ENCODE data around the gene MAPK4.

The MAPK4 gene

DNA sequence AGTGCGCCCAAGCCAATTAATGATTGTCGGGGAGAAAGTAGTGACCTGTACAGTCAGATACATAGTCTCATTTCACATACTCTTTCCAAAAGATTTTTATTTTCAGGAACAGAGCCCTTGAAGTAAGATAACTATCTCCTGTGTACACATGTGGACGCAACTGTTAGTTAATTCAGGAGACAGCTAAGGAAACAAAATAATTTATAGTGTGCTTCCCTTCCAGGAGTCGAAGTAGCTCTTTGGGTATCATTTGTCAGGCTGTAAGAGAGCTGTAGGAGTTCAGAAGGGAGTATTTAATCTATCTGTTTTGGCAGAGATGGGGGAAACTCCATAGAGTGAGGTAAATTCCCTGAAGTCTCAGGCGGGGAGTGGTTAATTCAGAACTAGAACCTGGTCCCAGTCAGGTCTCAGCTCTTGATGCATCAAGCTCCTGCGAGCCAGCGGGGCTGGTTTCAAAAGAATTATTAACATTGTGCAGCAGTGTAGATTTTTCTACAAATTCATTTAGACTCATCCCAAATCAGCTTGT, 63.0 kb downstream of the MAPK4 start:
- no peak for DNase-seq (ENCODE audit: low read depth in 1 of 2, low spot score in 1 of 2)

DNA sequence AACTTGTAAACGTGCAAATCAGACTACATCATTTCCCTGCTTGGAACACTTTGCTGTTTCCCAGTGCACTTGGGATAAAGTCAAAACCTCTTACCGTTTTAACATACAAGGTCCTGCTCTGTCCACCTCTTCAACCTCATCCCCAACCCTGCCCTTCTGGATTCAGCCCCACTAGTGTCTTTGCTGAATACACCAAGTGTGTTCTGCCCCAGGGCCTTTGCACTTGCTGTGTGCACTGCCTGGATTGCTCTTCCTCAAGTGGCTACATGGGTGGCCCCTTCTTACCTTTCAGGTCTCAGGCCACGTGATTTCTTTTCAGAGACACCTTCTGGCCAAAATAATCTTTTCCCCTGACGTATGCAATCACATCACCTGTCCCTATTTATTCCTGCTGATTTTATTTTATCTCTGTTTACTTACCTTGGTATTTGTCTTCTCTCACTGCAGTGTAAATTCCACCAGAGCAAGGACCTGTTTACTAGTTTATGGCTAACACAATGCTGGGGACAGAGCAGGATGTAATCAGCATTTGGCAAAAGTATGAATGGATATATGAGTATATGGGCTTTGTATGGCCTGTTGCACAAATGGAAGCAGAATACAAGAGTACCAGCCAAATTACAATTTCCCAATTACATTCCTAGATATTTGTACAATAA, 63.9 kb downstream of the MAPK4 start:
- no peak for DNase-seq (ENCODE audit: low read depth in 1 of 2, low spot score in 1 of 2)

GRCh38 chr18:50624981-50625380, 65.1 kb downstream of the MAPK4 start:
- DNase-seq (ENCODE audit: low read depth in 1 of 2, low spot score in 1 of 2), result no peak

- DNase-seq (ENCODE audit: low read depth in 1 of 2, low spot score in 1 of 2), result no peak
Observed at GRCh38 chr18:50626317-50626716, 66.4 kb downstream of the MAPK4 start.

DNA sequence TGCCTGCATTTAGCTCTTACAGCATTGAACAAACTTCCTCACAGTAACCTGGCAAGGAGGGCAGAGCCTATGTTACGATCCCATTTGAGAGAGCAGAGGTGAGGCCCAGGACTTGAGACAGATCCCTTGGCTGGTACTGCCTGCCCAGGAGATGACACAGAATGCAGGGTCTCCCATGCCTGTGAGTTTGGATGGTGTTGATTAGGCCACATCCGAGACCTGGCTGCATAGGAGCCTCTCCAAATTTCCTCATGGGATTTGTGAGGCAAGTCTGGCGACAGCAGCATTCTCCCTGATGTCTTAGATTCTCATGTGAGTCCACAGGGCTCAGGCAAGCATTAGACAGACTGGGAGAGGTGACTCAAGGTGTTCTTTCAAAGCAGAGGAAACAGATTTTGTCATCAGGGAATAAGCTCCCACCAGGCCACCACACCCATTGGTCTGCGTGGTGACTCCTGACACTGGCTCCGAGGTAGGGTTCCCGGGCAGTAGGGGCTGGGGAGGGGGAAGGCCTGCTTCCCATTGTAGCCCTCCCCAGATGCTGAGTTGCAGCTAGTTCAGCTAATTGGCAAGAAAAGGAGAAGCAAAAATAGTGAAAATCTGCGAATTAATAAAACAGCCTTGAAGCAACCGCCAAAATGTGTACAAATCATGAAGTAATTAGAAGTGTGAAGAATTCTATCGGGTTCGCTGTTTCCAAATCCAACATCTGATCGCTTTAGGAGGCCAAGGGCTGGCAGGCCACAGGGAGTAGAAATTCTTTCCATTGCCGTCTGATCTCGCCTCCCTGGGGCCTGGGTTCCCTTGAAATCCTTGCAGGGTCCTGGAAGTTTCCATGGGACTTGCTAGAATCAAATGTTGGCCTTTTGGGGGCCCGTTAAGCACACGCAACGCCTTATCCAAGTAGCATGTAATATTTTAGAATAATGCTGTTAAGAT, 68.0 kb downstream of the MAPK4 start:
- no peak for DNase-seq (ENCODE audit: low read depth in 1 of 2, low spot score in 1 of 2)

DNA sequence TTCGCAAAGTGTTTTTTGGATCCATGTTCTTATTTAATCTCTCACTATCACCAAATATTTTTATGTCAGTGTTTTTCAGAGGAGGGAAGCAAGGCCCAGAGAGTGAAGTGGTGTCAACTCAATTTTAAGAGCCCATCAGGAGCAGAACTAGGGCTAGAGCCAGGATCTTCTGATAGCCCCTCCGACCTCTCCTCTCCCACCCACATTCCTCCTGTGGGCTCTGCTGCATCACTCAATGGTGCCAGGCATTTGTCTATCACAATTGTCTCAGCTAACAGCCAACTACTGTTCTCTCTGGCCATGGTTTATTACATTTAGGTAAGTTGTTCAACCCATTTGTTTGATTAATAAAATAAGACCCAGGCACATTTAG, 68.6 kb downstream of the MAPK4 start:
- DNase-seq (ENCODE audit: low read depth in 1 of 2, low spot score in 1 of 2), result no peak

- DNase-seq (ENCODE audit: low read depth in 1 of 2, low spot score in 1 of 2), result no peak
Observed at GRCh38 chr18:50629148-50629631, 69.3 kb downstream of the MAPK4 start.

- DNase-seq (ENCODE audit: low read depth in 1 of 2, low spot score in 1 of 2), result no peak
Observed at GRCh38 chr18:50630895-50631294, 71.0 kb downstream of the MAPK4 start.

DNA sequence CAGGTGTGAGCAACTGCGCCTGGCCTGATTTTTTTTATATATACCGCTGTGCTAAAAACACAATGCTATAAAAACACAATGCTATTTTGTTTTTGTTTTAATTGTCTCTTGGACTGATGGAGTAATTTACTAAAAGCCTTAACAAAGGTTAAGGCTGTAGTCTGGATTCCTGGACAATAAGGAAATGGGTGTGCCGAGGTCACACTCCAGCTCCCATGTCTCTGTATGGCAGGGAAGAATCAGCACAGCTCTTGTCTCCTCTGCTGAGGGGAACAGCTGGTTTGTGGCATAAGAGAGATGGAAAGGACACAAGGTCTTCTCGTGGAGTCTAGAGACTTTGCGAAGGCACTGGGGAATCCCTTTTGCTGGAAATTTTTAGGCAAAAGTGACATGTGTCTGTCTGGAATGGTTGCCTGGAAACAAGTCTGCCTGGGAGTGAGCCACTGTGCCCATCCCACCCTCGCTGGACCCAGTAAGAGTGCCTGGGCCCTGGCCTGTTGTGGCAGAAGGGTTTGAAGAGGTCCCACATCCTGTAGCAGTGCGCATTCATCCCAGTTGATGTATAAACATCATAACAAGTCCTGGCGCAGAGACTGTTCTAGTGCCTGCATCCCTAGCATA, 73.1 kb downstream of the MAPK4 start:
- no peak for DNase-seq (ENCODE audit: low read depth in 1 of 2, low spot score in 1 of 2)

- no peak for DNase-seq (ENCODE audit: low read depth in 1 of 2, low spot score in 1 of 2)
Observed at GRCh38 chr18:50633992-50634391, 74.1 kb downstream of the MAPK4 start.

- no peak for DNase-seq (ENCODE audit: low read depth in 1 of 2, low spot score in 1 of 2)
Observed at GRCh38 chr18:50636366-50637057, 76.6 kb downstream of the MAPK4 start.

GRCh38 chr18:50638016-50638883, 78.4 kb downstream of the MAPK4 start:
- DNase-seq (ENCODE audit: low read depth in 1 of 2, low spot score in 1 of 2), result no peak

GRCh38 chr18:50638884-50639420, 79.1 kb downstream of the MAPK4 start:
- no peak for DNase-seq (ENCODE audit: low read depth in 1 of 2, low spot score in 1 of 2)

GRCh38 chr18:50639711-50640110, 79.8 kb downstream of the MAPK4 start:
- DNase-seq (ENCODE audit: low read depth in 1 of 2, low spot score in 1 of 2), result no peak

DNA sequence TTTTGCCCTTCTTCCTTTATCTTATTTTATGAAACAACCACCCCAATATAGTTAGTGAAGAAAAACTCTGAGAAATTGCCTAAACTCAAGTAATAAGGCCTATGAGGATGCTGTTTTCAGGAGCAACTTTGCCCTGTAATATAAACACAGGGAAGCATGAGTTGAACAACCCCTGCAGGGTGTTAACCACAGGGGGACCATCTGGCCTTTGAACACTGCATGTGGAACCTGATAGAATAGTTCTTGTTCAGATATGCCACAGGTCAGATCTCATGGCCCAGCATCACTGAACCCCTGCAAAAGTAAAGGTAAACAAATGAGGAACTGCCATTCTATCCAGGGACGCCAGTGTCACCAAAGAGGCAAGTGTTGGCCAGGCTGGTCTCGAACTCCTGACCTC, 82.6 kb downstream of the MAPK4 start:
- DNase-seq (ENCODE audit: low read depth in 1 of 2, low spot score in 1 of 2), result no peak

DNA sequence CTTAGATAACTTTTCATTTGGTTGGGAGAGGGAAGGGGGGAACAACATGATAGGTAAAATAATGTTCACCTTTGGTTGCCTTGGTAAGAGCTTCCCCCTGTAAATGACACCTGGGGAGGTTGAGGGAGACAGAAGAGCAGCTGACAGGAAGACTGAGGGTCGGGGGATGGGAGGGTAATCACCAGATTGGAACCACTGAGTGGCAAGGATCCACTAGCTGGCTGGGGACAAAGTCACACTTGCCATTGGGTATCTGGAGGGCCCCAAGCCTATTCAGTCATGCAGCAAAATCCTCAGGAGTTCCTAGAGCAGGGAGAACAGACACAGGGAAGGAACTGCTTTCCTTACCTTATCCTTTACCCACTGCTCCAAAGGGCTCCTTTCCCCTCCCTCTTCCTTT, 84.3 kb downstream of the MAPK4 start:
- DNase-seq (ENCODE audit: low read depth in 1 of 2, low spot score in 1 of 2), result no peak

DNA sequence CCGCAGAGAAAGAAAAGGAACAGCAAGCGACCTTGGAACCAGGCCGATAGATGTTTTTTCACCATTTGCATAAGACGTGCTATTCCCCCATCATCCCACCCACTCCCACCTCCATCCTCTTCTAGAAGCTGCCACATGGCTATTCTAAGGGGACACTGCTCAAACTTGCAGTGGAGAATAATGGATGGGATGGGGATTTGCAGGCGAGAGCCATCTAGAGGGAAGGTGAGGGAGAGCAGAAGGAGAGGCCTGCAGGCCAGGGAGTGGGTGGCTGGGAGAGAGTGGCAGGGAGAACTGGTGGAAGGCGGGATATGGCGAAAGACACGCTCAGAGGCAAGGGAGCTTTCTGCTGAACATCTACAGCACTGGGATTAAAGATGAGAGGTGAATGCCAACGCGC, 84.9 kb downstream of the MAPK4 start:
- DNase-seq (ENCODE audit: low read depth in 1 of 2, low spot score in 1 of 2), result no peak

DNA sequence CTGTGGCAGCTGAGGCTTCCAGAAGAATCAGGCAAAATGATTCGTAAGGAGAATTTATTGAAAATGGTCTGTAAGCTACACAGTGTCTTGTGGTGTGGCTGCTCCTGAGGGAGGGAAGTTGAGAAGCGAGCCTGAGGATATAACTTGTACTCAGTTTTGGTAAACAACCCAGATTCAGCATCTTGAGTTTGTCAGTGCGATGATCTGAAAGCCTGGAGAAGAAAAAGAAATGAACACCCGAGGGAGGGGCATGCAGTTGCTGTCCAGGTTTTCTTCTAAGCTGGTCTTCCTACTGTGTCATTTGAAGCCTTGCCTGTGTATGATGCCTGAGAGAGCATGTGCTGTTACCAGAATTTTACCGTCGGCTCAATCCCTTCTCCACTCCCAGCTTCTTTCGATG, 87.3 kb downstream of the MAPK4 start:
- no peak for DNase-seq (ENCODE audit: low read depth in 1 of 2, low spot score in 1 of 2)

- no peak for DNase-seq (ENCODE audit: low read depth in 1 of 2, low spot score in 1 of 2)
Observed at GRCh38 chr18:50647792-50648191, 87.9 kb downstream of the MAPK4 start.

GRCh38 chr18:50649821-50650220, 89.9 kb downstream of the MAPK4 start:
- DNase-seq (ENCODE audit: low read depth in 1 of 2, low spot score in 1 of 2), result no peak
